GM12874 (cell line): ENCODE measurements around the gene IP6K3.

ENCODE experiments used
- TF ChIP-seq, protein P1 (sequence below): IDR thresholded peaks from 2 replicates; pipeline ENCODE4 v1.5.1; 2011; ENCODE audit warnings: low read depth, mild to moderate bottlenecking, control low read depth, low read length, moderate library complexity; ENCODE audit not compliant: insufficient read depth

Gene IP6K3

GRCh38 chr6:33682341-33682740 lies 64.4 kb downstream of the IP6K3 start:
- TF ChIP-seq, protein P1, sequence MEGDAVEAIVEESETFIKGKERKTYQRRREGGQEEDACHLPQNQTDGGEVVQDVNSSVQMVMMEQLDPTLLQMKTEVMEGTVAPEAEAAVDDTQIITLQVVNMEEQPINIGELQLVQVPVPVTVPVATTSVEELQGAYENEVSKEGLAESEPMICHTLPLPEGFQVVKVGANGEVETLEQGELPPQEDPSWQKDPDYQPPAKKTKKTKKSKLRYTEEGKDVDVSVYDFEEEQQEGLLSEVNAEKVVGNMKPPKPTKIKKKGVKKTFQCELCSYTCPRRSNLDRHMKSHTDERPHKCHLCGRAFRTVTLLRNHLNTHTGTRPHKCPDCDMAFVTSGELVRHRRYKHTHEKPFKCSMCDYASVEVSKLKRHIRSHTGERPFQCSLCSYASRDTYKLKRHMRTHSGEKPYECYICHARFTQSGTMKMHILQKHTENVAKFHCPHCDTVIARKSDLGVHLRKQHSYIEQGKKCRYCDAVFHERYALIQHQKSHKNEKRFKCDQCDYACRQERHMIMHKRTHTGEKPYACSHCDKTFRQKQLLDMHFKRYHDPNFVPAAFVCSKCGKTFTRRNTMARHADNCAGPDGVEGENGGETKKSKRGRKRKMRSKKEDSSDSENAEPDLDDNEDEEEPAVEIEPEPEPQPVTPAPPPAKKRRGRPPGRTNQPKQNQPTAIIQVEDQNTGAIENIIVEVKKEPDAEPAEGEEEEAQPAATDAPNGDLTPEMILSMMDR: no peak

- TF ChIP-seq, protein P1: no peak
Measured at GRCh38 chr6:33679761-33680160, 66.9 kb downstream of the IP6K3 start.

GRCh38 chr6:33678932-33679490 lies 67.7 kb downstream of the IP6K3 start:
- TF ChIP-seq, protein P1: no peak

DNA sequence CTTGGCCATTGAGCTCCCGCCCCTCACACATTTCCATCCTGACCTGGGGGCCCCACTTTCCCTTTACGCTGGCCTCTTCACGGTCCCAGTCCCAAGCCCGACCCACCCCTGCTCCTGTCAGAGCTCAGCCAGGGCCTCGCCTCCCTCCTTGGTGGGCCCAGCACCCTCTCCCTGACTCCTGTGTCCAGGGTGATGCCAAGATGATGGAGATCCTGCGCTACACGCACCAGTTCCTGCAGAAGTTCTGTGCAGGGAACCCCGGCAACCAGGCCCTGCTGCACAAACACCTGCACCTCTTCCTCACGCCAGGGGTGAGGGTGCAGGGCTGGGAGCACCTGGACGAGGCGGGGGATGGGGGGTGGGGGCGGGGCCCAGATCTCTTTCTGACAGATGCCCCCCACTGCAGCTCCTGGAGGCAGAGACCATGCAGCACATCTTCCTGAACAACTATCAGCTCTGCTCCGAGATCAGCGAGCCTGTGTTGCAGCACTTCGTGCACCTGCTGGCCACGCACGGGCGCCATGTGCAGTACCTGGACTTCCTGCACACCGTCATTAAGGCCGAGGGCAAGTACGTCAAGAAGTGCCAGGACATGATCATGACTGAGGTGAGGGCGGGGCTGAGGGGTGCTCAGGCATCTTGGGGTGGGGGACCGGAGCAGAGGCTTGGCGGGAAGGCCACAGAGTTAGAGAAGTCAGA lies 68.3 kb downstream of the IP6K3 start:
- TF ChIP-seq, protein P1: no peak

GRCh38 chr6:33677689-33678088 lies 69.0 kb downstream of the IP6K3 start:
- TF ChIP-seq, protein P1: no peak

- TF ChIP-seq, protein P1: no peak
Measured at GRCh38 chr6:33677143-33677660, 69.5 kb downstream of the IP6K3 start.

GRCh38 chr6:33676416-33677142 lies 70.1 kb downstream of the IP6K3 start:
- TF ChIP-seq, protein P1: no peak
